ENCODE measurements around the gene NADSYN1. TPM values are rescaled to one million over a fixed set of nuclear protein-coding genes. Genes with fewer than 3 reads are reported as not detected.
A peak's percentile ranks its signal among the peaks of the same experiment; 100 is the strongest.
"Not testable (repeated sequence)": the region's sequence is repeated elsewhere in the genome, so short reads cannot be mapped to it uniquely, and the experiment has no call there.

Gene NADSYN1
- total RNA-seq, 4 donors from 2014 or later, result 183 to 349 (median 294) TPM

GRCh38 chr11:71410363-71410966 is 42.5 kb upstream of the NADSYN1 start:
- no peaks in the 10 kb centered on the region for H3K27me3 ChIP-seq
- TF ChIP-seq POLR2A (IDR thresholded peaks at IDR 0.05) (no peak), CTCF (IDR thresholded peaks at IDR 0.05) (no peak)
- H3K4me1 ChIP-seq, result no peaks in the 10 kb centered on the region
- no peak overlapping the region for H3K4me3 ChIP-seq
- DNase-seq, result no peak
- no peaks in the 10 kb centered on the region for H3K36me3 ChIP-seq
- H3K27ac ChIP-seq, result no peak overlapping the region
- H3K9me3 ChIP-seq, result no peaks in the 10 kb centered on the region

GRCh38 chr11:71414645-71415044 is 38.4 kb upstream of the NADSYN1 start:
- no peak for DNase-seq
- H3K9me3 ChIP-seq, result no peaks in the 10 kb centered on the region

GRCh38 chr11:71418643-71419042 is 34.4 kb upstream of the NADSYN1 start:
- Histone ChIP-seq H3K36me3 (no peaks in the 10 kb centered on the region), H3K4me1 (no peaks in the 10 kb centered on the region), H3K27me3 (no peaks in the 10 kb centered on the region), H3K9me3 (no peaks in the 10 kb centered on the region), H3K27ac (no peak overlapping the region), H3K4me3 (no peak overlapping the region)
- peak in 2 of 3 donors; percentile 38 to 56 for DNase-seq
- TF ChIP-seq POLR2A (IDR thresholded peaks at IDR 0.05) (no peak), CTCF (IDR thresholded peaks at IDR 0.05) (no peak)

More at GRCh38 chr11:71414645-71415044, 38.4 kb upstream of the NADSYN1 start:
- Histone ChIP-seq H3K27ac (no peak overlapping the region), H3K4me3 (no peak overlapping the region), H3K27me3 (no peaks in the 10 kb centered on the region), H3K4me1 (no peaks in the 10 kb centered on the region), H3K36me3 (no peaks in the 10 kb centered on the region)
- TF ChIP-seq CTCF (IDR thresholded peaks at IDR 0.05), result no peak
- TF ChIP-seq POLR2A (IDR thresholded peaks at IDR 0.05), result no peak

- H3K27ac ChIP-seq, result no peak overlapping the region
- no peak overlapping the region for H3K4me3 ChIP-seq
- H3K27me3 ChIP-seq, result no peaks in the 10 kb centered on the region
- no peaks in the 10 kb centered on the region for H3K36me3 ChIP-seq
- DNase-seq, result peak in 2 of 3 donors; percentile 30 to 74
- H3K4me1 ChIP-seq, result no peaks in the 10 kb centered on the region
- H3K9me3 ChIP-seq, result no peaks in the 10 kb centered on the region
- TF ChIP-seq POLR2A (IDR thresholded peaks at IDR 0.05), result no peak
- peak; percentile 22 to 80 (median 62) for TF ChIP-seq CTCF (IDR thresholded peaks at IDR 0.05)
These were observed 32.4 kb upstream of the NADSYN1 start for GRCh38 chr11:71420455-71421241.

GRCh38 chr11:71421392-71421950 is 31.5 kb upstream of the NADSYN1 start:
- no peaks in the 10 kb centered on the region for H3K9me3 ChIP-seq
- no peak overlapping the region for H3K27ac ChIP-seq
- DNase-seq, result no peak
- no peak for TF ChIP-seq POLR2A (IDR thresholded peaks at IDR 0.05)
- TF ChIP-seq CTCF (IDR thresholded peaks at IDR 0.05), result no peak
- H3K27me3 ChIP-seq, result no peaks in the 10 kb centered on the region
- H3K4me3 ChIP-seq, result no peak overlapping the region
- no peaks in the 10 kb centered on the region for H3K4me1 ChIP-seq
- H3K36me3 ChIP-seq, result no peaks in the 10 kb centered on the region

- H3K9me3 ChIP-seq, H3K4me3 ChIP-seq, H3K27ac ChIP-seq, H3K27me3 ChIP-seq, H3K4me1 ChIP-seq, H3K36me3 ChIP-seq, DNase-seq: not testable (repeated sequence)
These were observed 30.7 kb upstream of the NADSYN1 start for GRCh38 chr11:71422318-71422717.
